NCI-H128 (cell line): ENCODE data around the gene CFAP126.
"Not testable (repeated sequence)": the region's sequence is repeated elsewhere in the genome, so short reads cannot be mapped to it uniquely, and the experiment has no call there.

ENCODE experiments used
- DNase-seq: peaks from one replicate; lab custom pipeline; 2025; ENCODE audit not compliant: unreplicated experiment; lab: John Stamatoyannopoulos, UW

The CFAP126 gene

GRCh38 chr1:161382214-161383019 lies 14.7 kb upstream of the CFAP126 start:
- no peak for DNase-seq

- no peak for DNase-seq
These were observed 14.0 kb upstream of the CFAP126 start for GRCh38 chr1:161381707-161382106.

- DNase-seq: no peak
These were observed 11.4 kb upstream of the CFAP126 start for GRCh38 chr1:161379071-161379470.

- no peak for DNase-seq
These were observed 10.3 kb upstream of the CFAP126 start for GRCh38 chr1:161378014-161378413.

GRCh38 chr1:161374373-161374772 lies 6.7 kb upstream of the CFAP126 start:
- DNase-seq: no peak

GRCh38 chr1:161373442-161373841 lies 5.8 kb upstream of the CFAP126 start:
- DNase-seq: no peak

- DNase-seq: no peak
These were observed 2.5 kb downstream of the CFAP126 start for GRCh38 chr1:161365207-161365606.

GRCh38 chr1:161364332-161364731 lies 3.3 kb downstream of the CFAP126 start:
- no peak for DNase-seq

GRCh38 chr1:161359291-161359690 lies 8.4 kb downstream of the CFAP126 start:
- no peak for DNase-seq

GRCh38 chr1:161357073-161357472 lies 10.6 kb downstream of the CFAP126 start:
- no peak for DNase-seq

GRCh38 chr1:161351482-161351881 lies 16.2 kb downstream of the CFAP126 start:
- no peak for DNase-seq

GRCh38 chr1:161350671-161351070 lies 17.0 kb downstream of the CFAP126 start:
- no peak for DNase-seq

GRCh38 chr1:161342821-161343220 lies 24.9 kb downstream of the CFAP126 start:
- DNase-seq: no peak

GRCh38 chr1:161342177-161342576 lies 25.5 kb downstream of the CFAP126 start:
- DNase-seq: no peak

- no peak for DNase-seq
These were observed 31.9 kb downstream of the CFAP126 start for GRCh38 chr1:161335796-161336195.

GRCh38 chr1:161333166-161333565 lies 34.5 kb downstream of the CFAP126 start:
- no peak for DNase-seq

GRCh38 chr1:161330346-161330745 lies 37.3 kb downstream of the CFAP126 start:
- no peak for DNase-seq

GRCh38 chr1:161324020-161324419 lies 43.7 kb downstream of the CFAP126 start:
- DNase-seq: no peak

- not testable (repeated sequence) for DNase-seq
These were observed 51.6 kb downstream of the CFAP126 start for GRCh38 chr1:161315841-161316674.
